Activated CD4-positive, CD25-positive, alpha-beta regulatory T cell (primary cell): ENCODE results near the gene RTL1.

Source experiments
- DNase-seq, 4 experiments: peaks; one replicate each; lab custom pipeline; 2025; lab: John Stamatoyannopoulos, UW

Gene RTL1

DNA sequence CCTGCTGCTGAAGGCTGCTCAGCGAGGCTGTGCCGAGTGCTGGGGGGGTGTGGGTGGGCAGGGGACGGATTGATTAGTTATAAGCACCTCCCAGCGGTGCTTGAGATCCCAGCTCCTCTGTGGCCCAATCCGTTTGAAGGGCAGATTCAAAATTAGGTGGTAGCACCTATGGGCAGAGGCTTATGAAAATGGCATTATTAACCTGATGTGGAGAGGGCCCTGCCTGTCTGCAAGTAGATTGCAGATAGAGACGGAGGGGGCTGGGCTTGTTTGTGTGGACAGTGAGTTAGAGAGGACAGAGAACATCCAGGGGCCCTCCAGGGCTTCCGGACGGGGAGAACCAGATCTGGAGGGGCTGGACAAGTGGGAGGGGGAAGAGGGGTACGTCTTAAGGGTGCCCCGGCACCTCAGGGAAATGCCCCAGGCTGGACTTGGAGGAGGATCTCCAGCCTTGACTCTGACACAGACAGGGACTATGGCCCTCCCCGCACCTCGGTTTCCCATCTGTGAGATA is at the start of gene RTL1:
Gene RTL1, minus strand, starts transcription at position 51 of the 514 bp plus-strand sequence. CDS start 18,934 bp downstream, outside the sequence.
- no peak for DNase-seq

DNA sequence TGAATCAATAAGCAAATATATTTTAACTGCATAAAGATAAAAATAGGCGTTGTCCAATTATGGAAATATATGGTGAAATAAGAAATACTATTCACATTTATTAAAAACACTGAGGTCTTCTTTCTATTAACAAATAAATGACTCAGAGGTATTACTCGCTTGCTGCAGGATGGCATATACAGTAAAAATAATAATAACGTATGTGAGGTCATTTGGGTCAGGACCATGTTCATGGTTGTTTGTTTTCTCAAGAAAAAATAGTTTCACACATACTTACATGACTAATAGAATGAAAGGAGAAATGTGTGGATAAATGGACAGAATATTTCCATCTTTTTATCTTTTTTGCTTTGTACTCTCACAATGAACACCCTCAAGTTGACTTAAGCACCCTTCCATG is 46.5 kb upstream of the RTL1 start:
- no peak for DNase-seq

DNA sequence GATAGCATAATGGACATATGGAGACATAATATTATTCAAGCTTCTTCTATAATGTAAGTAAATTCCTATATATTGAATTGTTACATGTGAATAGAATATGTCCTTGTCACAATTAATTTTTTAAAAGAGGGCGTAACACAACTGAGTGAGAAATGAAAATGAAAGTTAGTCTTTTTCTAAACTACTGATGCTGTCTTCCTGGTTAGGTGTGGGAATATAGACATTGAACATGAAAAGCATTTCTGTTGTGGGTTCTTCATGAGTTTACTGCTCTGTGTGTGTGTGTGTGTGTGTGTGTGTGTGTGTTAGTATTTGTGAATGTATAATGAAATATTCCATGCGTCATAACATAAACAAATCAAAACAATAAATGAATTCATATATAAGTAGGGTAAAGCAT is 40.5 kb upstream of the RTL1 start:
- DNase-seq: no peak

- DNase-seq: no peak
These were observed 26.7 kb upstream of the RTL1 start for GRCh38 chr14:100930270-100930669.

GRCh38 chr14:100915560-100915959 is 12.0 kb upstream of the RTL1 start:
- DNase-seq: no peak

- no peak for DNase-seq
These were observed 11.1 kb upstream of the RTL1 start for GRCh38 chr14:100914597-100915021.

DNA sequence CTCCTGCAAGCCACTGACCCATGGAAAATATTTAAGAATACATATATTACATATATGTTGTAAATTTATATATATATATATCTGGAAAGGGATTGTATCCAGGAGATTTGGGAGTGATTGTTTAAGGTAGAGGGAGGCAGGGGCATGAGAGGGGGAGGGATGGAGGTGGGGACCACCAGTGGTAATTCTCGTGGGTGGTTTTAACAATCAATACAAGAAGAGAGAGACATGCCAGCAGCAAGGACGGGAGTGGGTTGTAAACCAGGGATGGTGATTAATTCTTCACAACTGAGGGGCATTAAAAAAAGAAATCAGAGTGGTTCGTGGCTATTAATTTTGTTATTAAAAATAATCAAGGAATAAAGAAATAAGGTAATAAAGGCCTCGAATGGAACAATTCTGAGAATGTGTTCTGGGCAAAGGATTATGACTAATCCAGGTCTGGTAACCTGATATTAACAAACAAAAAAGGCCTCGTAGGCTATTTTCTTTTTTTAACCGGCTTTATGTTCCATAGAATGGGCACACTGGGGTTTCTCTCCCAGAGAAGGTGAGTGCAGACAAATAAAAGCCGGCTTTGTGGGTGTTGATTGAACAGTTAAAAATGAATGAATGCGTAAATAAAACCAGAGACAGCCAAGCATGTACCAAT is 8.3 kb upstream of the RTL1 start:
- DNase-seq: no peak

GRCh38 chr14:100910888-100911664 is 7.6 kb upstream of the RTL1 start:
- DNase-seq: no peak

DNA sequence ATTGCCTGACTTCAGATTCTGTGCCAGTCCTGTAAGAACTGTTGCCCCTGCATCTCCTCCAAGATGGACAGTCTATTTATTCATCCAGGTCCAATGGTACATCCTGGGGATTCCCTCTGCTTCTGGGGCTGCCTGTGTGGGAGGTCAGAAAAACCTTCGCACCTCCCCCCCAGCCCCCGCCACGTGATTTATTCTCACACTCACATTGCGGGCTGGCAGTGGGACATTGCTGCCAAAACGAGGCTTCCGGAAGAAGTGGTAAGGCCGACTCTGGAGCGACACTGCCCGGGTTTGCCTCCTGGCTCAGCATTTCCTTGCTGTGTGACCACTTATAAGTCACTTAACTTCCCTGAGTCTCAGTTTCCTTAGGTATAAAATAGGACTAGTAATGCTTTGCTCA is 5.9 kb upstream of the RTL1 start:
- DNase-seq: no peak

DNA sequence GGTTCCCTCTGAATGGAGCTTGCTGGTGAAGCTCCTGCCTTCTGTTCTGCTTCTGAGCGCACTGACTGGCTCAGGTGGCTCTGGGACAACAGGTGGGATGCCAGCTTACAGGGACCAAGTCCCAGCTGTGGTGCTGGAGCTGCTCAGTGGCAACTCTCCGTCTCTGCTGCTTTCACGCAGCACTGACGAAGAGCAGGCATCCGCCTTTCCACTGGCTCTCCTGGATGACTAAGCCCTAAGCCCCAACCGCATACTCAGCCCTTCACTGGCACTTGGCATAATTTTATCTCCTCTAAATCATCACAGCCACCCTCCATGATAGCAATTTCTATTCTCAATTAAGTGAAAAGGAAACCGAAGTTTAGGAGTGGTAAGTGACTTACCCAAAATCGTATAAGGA is 3.7 kb upstream of the RTL1 start:
- no peak for DNase-seq

DNA sequence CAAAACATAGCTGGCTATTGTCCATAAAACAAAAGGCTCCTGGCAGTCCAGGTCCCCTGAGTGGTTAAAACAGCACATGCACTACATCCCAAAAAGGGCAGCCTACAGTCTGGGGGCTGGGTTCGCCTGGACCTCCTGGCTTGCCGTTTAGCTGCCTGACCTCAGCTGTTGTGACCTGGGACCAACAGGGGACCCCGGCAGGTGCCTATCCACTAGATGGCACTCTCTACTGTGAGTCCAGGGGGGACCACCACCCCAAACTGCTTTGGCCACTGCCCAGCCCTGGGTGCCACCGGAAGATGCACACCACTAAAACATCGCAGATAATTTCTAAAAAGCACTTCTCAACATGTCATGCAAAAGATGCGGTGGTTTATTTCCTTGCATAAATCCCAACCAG is 2.9 kb upstream of the RTL1 start:
- DNase-seq: no peak

- DNase-seq: no peak
These were observed 1.6 kb upstream of the RTL1 start for GRCh38 chr14:100905166-100905565.

GRCh38 chr14:100904307-100905087 is 975 bp upstream of the RTL1 start:
- DNase-seq: no peak

GRCh38 chr14:100903134-100903468 is 421 bp downstream of the RTL1 start:
- DNase-seq: no peak

GRCh38 chr14:100902295-100903133 is 1.0 kb downstream of the RTL1 start:
- no peak for DNase-seq

- no peak for DNase-seq
These were observed 1.9 kb downstream of the RTL1 start for GRCh38 chr14:100901391-100902183.

DNA sequence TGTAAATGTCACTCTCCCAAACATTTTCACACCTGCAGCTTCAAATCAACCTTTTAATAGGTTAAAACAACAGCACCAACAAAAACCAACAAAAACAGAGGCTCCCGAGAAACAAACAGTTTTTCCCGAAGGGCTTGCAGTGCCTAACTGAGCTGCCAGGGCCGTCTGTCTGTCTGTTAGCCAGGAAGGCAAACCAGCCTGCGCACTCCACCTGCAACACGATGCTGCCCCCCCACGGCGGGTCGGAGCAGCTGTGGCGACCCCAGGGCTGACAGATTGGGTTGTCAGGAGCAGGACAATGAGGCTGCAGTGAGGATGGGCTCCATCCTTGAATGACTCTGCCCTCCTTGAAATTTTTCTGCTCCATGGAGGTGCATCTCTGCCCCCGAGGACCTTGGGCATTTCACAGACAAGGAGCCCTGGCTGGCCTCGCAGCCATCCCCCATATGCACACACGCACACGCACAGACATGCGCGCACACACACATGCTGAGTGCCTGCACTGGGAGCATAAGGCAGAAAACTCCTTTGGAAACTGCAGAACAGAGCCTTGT is 2.6 kb downstream of the RTL1 start:
- no peak for DNase-seq

DNA sequence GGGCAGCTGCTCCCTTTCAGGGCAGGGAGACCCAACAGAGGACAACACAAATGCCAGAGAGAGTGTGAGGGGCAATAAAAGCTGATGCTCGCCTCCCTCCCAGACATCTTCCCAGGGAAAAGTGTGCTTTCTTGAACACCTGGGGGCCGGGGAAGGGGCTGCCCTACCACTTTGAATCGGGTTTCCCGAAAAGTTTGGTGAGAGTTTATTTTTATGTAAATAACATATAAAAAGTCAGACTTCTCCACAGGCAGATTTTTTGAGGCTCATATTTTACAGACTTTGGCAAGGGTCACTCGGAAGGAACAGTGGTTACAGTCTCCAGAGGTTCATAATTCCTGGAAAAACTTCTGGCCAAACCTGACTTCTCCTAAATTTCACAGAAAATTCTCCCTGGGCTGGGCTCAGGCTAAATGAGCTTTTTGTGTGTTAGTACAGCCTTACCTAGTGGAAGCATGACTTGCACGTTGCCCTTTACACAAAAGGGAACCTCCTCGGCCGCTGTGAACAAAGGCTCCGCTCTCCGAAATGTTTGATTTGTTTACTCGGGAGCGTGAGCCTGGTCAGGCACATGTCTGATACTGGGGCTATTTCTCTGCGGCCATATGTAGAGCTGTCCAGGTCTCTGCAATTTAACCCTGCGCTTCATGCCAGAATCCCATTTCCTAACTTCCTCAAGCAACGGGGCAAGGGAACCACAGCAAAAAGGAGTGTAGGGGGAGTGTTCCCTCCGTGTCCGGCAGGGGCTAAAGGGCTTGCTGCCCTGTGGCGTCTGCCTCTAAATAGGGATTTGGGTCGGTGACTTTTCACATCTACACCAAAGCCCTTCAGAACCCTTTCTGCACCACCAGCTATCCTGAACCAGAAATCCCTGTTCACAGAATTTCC is 3.4 kb downstream of the RTL1 start:
- no peak for DNase-seq
